Heart left ventricle (tissue), 16 donors: ENCODE data around the gene CYP3A4. TPM values are rescaled to one million over a fixed set of nuclear protein-coding genes. Genes with fewer than 3 reads are reported as not detected.

Experiments used
- ATAC-seq, 4 donors: fragments of 200-7000 bp; cut with Tn5 transposase; one replicate each; pipeline ENCODE4 v1.9.1; 2020 to 2022; ENCODE audit warnings: moderate library complexity in 4 of 4, mild to moderate bottlenecking in 3 of 4, moderate number of reproducible peaks in 1 of 4
- DNase-seq, 5 donors: peaks; one replicate each; pipeline ENCODE4 v3.0.0-alpha.2; 2020
- H3K27ac ChIP-seq, 12 donors: fragments of 200-600 bp; sonication (generic) in 4 of 12; one replicate each; pipeline versions ENCODE4 v1.5.0 to v1.8.0; 2016 to 2022; ENCODE audit warnings: mild to moderate bottlenecking in 2 of 12
- H3K27me3 ChIP-seq, 9 donors: fragments of 200-600 bp; sonication (generic) in 2 of 9; one replicate each; pipeline versions ENCODE4 v1.5.1 to v1.8.0; 2016 to 2022; ENCODE audit warnings: mild to moderate bottlenecking in 3 of 9
- H3K36me3 ChIP-seq, 9 donors: fragments of 200-600 bp; sonication (generic) in 2 of 9; one replicate each; pipeline versions ENCODE4 v1.5.0 to v1.8.0; 2018 to 2022; ENCODE audit warnings: mild to moderate bottlenecking in 2 of 9
- H3K4me1 ChIP-seq, 12 donors: fragments of 200-600 bp; sonication (generic) in 4 of 12; one replicate each; pipeline versions ENCODE4 v1.5.0 to v1.8.0; 2016 to 2022; ENCODE audit warnings: mild to moderate bottlenecking in 3 of 12
- H3K4me3 ChIP-seq, 12 donors: fragments of 200-600 bp; sonication (generic) in 4 of 12; one replicate each; pipeline versions ENCODE4 v1.5.0 to v1.8.0; 2017 to 2022; ENCODE audit warnings: mild to moderate bottlenecking in 9 of 12, moderate library complexity in 4 of 12
- H3K9me3 ChIP-seq, 12 donors: fragments of 200-600 bp; sonication (generic) in 4 of 12; one replicate each; pipeline versions ENCODE4 v1.5.0 to v1.8.0; 2016 to 2022; ENCODE audit warnings: mild to moderate bottlenecking in 1 of 12
- POLR2A ChIP-seq, 2 donors: fragments of 450-650 bp; IDR thresholded peaks; one replicate each; pipeline ENCODE4 v1.6.1; 2017; ENCODE audit warnings: antibody characterized with exemption in 2 of 2, mild to moderate bottlenecking in 2 of 2, moderate library complexity in 2 of 2
- WGBS, 4 donors: extraction: QIAGEN DNeasy Blood & Tissue Kit in 2 of 4; methylation state at CpG; one replicate each; pipeline versions ENCODE4 v1.1.5 to v1.1.7; 2013 to 2018; 5-methylcytosine and 5-hydroxymethylcytosine counted together
- intact Hi-C, 10 donors: fragments of 100-400 bp; cut with DNase I; formaldehyde crosslinking; loops; one replicate each; pipeline versions ENCODE4 v1.11.1 to v1.14.2; 2022
- polyA plus RNA-seq, 2 donors: library from polyadenylated mRNA; stranded (reverse); fragments of 200-250 nt; gene quantifications; one replicate each; pipeline ENCODE4 v1.2.3, GENCODE V29; 2013
- total RNA-seq, 9 donors: library from RNA; depleted of rRNA in 2 of 9; stranded (reverse); fragments of >200 nt in 2 of 9; fragmentation: NEBNext Ultra II Directional in 3 of 9; extraction: Animal tissue kit (Norgen Biotek cat#: 25700) in 3 of 9; gene quantifications; one replicate each; pipeline versions ENCODE4 v1.1.0 to v1.2.4, GENCODE V29; 2016 to 2023
- TF ChIP-seq, protein P1 (sequence below), 12 donors: fragments of 200-600 bp; sonication (generic) in 4 of 12; IDR thresholded peaks; one replicate each; pipeline versions ENCODE4 v1.5.0 to v1.8.0; 2018 to 2022; ENCODE audit warnings: antibody characterized with exemption in 12 of 12, mild to moderate bottlenecking in 5 of 12
- donor health status: ischemic (EF 13 %, LVEDD 7.1; RV severe dilation, severe dysfunction).
- donor health status: healthy with polysubstance abuse.
- donor health status: DM: no; HTN: yes; CAD: no.
- donor health status: DM: no; HTN: no; CAD: no.
- donor health status: ischemic (EF 25% LVEDD 6.9; RV normal size, moderate dysfunction).
- donor health status: ischemic (EF 25% LVEDD 5.7; RV mildly dilated, moderate dysfunction).
- donor health status: healthy.
- donor health status: DM: yes; HTN: yes; CAD: no.
- donor health status: ischemic (EF 35%, LVEDD 5.7; RV mildly dilated, moderate dysfunction).
- donor health status: nonischemic (EF 11% LVEDD 7.7; RV severe dilation, severe dysfunction).
- donor health status: DM: yes; HTN: yes; CAD: no.
- donor health status: PGD.
- donor health status: ischemic (EF 29% LVEDD 5.4; RV normal size, mild dysfunction).
- donor health status: nonischemic (EF 23%, LVEDD 6.1; RV moderate dilation, normal function).

Gene CYP3A4
- total and polyA plus RNA-seq, 11 donors = 0.03 to 0.56 TPM; not detected in 9

DNA sequence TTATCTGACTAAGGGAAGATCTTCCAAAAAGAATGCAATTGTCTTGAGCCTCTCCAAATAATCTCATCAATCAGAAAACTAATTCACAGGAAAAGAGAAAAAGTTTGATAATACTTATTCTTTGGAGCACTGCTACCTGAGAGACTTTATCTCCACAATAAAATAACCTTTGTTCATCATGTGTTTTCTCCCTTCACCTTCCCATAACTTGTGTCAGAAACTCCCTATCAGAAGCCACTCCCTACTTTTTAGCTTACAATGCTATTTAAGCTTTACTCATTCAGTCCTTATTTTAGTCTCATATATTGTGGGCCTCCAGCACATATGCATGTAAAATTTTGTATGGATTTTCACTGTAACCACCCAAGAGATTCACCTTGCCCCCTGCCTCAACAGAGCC, 44.8 kb upstream of the CYP3A4 start:
- Histone ChIP-seq H3K27me3 (peaks cover 0 to 5% (median 0%) of the 10 kb centered on the region in 9 donors), H3K4me1 (no peaks in the 10 kb centered on the region), H3K36me3 (no peaks in the 10 kb centered on the region), H3K27ac (no peak overlapping the region), H3K4me3 (no peak overlapping the region), H3K9me3 (no peaks in the 10 kb centered on the region)
- ATAC-seq = no peak
- no peak for DNase-seq
- intact Hi-C loops = no loop called here
- TF ChIP-seq POLR2A (IDR thresholded peaks at IDR 0.05) = no peak
- TF ChIP-seq, protein P1, sequence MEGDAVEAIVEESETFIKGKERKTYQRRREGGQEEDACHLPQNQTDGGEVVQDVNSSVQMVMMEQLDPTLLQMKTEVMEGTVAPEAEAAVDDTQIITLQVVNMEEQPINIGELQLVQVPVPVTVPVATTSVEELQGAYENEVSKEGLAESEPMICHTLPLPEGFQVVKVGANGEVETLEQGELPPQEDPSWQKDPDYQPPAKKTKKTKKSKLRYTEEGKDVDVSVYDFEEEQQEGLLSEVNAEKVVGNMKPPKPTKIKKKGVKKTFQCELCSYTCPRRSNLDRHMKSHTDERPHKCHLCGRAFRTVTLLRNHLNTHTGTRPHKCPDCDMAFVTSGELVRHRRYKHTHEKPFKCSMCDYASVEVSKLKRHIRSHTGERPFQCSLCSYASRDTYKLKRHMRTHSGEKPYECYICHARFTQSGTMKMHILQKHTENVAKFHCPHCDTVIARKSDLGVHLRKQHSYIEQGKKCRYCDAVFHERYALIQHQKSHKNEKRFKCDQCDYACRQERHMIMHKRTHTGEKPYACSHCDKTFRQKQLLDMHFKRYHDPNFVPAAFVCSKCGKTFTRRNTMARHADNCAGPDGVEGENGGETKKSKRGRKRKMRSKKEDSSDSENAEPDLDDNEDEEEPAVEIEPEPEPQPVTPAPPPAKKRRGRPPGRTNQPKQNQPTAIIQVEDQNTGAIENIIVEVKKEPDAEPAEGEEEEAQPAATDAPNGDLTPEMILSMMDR (IDR thresholded peaks at IDR 0.05) = no peak

DNA sequence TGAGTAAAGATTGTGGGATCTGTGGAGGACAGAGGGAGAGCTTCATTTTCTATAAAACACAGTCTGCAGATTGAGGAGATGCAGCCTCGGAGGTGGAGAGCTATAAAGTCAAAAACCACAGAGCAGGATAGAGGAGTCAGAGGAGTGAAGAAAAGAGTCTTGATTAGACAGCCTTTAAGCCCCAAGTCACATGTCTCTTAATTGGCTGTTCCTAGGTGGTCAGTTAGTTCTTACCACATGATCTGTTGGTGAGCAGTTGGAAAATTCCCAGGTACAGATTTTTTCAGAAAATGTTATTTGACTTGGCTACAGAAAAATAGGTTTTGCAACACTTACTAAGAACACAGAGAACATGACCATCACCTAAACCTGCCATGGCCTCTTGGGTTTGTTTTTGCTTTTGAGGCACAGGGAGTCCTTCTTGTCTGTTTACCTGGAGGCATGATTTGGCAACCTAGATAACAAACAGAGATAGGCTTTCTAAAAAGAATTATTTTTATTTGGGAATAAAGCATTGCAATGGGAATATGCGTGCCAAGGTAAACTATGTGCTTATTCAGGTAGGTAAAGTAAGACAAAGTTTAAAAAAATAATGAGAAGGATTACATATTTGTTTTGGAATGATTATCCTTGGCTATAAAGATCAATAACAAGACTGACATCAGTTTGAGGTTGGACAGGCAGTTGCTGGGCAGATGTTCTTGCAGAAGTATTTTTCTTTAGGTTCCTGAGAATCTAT, 43.2 kb upstream of the CYP3A4 start:
- Histone ChIP-seq H3K4me3 (no peak overlapping the region), H3K4me1 (peaks cover 0 to 7% (median 0%) of the 10 kb centered on the region in 12 donors), H3K9me3 (no peaks in the 10 kb centered on the region), H3K36me3 (no peaks in the 10 kb centered on the region), H3K27me3 (no peaks in the 10 kb centered on the region), H3K27ac (no peak overlapping the region)
- TF ChIP-seq POLR2A (IDR thresholded peaks at IDR 0.05) = no peak
- TF ChIP-seq, protein P1 (IDR thresholded peaks at IDR 0.05) = no peak
- ATAC-seq (no peak), DNase-seq (no peak)
- WGBS, 4 donors = 72 to 83% (median 77%) methylated on average over 2 of the region's 2 CpGs
- intact Hi-C loops = no loop called here

DNA sequence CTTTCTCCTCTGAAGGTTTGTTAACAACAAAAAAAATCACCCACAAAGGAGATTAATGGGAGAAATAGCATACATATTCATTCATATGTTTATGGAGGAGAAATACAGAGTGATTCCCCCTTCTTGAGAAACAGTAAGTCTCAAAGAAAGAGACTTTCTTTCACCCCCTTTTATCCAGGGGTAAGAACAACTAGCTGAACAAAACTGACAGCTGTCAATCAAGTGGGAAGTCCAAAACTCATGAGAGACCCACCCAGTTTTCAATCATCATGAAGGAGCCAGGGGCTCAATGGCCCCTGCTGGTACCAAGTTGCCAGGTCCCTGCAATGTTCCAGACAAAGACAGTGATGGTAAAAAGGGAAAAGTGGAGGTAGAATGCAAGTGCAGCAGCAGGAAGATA, 41.9 kb upstream of the CYP3A4 start:
- Histone ChIP-seq H3K27ac (no peak overlapping the region), H3K36me3 (no peaks in the 10 kb centered on the region), H3K27me3 (no peaks in the 10 kb centered on the region), H3K4me1 (peaks cover 0 to 7% (median 0%) of the 10 kb centered on the region in 12 donors), H3K4me3 (no peak overlapping the region), H3K9me3 (no peaks in the 10 kb centered on the region)
- intact Hi-C loops = no loop called here
- no peak for DNase-seq
- TF ChIP-seq POLR2A (IDR thresholded peaks at IDR 0.05) = no peak
- TF ChIP-seq, protein P1 (IDR thresholded peaks at IDR 0.05) = no peak
- no peak for ATAC-seq

DNA sequence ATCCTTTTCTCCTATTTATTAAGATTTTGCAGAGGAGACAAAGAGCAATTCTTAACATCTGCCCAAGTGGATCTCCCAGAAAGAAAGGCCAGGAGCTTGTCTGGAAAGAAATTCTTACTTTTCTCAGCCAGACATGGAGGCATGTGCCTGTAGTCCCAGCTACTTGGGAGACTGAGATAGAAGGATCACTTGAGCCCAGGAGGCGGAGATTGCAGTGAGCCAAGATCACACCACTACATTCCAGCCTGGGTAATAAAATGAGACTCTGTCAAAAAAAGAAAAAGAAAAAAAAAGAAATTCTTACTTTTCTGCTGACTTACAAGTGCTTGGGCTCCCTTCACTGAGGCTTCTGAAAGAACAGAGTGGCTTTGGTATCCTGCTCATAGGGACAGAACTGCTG, 41.5 kb upstream of the CYP3A4 start:
- no peak for TF ChIP-seq POLR2A (IDR thresholded peaks at IDR 0.05)
- TF ChIP-seq, protein P1 (IDR thresholded peaks at IDR 0.05) = no peak
- DNase-seq = no peak
- ATAC-seq = no peak
- Histone ChIP-seq H3K27ac (no peak overlapping the region), H3K27me3 (no peaks in the 10 kb centered on the region), H3K4me3 (no peak overlapping the region), H3K4me1 (peaks cover 0 to 7% (median 0%) of the 10 kb centered on the region in 12 donors), H3K9me3 (no peaks in the 10 kb centered on the region), H3K36me3 (no peaks in the 10 kb centered on the region)
- intact Hi-C loops = no loop called here
- WGBS, 4 donors = 82 to 96% (median 85%) methylated on average over 1 of the region's 1 CpG
